CD4-positive, alpha-beta T cell treated with Interleukin-15 for 4 hours (primary cell): ENCODE measurements around the gene ADAMTS15.

Source experiments
- DNase-seq: peaks from one replicate; pipeline ENCODE4 v3.0.0-alpha.2; 2020; ENCODE audit warnings: low spot score

Gene ADAMTS15

GRCh38 chr11:130462101-130462885, 13.8 kb downstream of the ADAMTS15 start:
- DNase-seq: no peak

- no peak for DNase-seq
These were observed 14.5 kb downstream of the ADAMTS15 start for GRCh38 chr11:130462931-130463330.

GRCh38 chr11:130464291-130464812, 15.9 kb downstream of the ADAMTS15 start:
- DNase-seq: no peak

- no peak for DNase-seq
These were observed 16.8 kb downstream of the ADAMTS15 start for GRCh38 chr11:130465263-130465662.

GRCh38 chr11:130467116-130467900, 18.9 kb downstream of the ADAMTS15 start:
- no peak for DNase-seq

GRCh38 chr11:130469181-130469580, 20.7 kb downstream of the ADAMTS15 start:
- no peak for DNase-seq

GRCh38 chr11:130470832-130471706, 22.6 kb downstream of the ADAMTS15 start:
- no peak for DNase-seq

- no peak for DNase-seq
These were observed 23.4 kb downstream of the ADAMTS15 start for GRCh38 chr11:130471731-130472433.

- no peak for DNase-seq
These were observed 24.1 kb downstream of the ADAMTS15 start for GRCh38 chr11:130472434-130472961.

GRCh38 chr11:130473056-130473794, 24.8 kb downstream of the ADAMTS15 start:
- no peak for DNase-seq

GRCh38 chr11:130473795-130474377, 25.4 kb downstream of the ADAMTS15 start:
- DNase-seq: no peak

- DNase-seq: no peak
These were observed 26.4 kb downstream of the ADAMTS15 start for GRCh38 chr11:130474637-130475400.

GRCh38 chr11:130475426-130476053, 27.1 kb downstream of the ADAMTS15 start:
- no peak for DNase-seq

GRCh38 chr11:130476200-130476921, 27.9 kb downstream of the ADAMTS15 start:
- DNase-seq: no peak

- no peak for DNase-seq
These were observed 28.6 kb downstream of the ADAMTS15 start for GRCh38 chr11:130476922-130477491.

- DNase-seq: no peak
These were observed 29.2 kb downstream of the ADAMTS15 start for GRCh38 chr11:130477586-130478203.

GRCh38 chr11:130478204-130478701, 29.8 kb downstream of the ADAMTS15 start:
- DNase-seq: no peak
